Neuronal stem cell (in vitro differentiated cells): Measurements from ENCODE around the gene MMP13.

Experiments used
- DNase-seq: peaks from one replicate; pipeline ENCODE4 v3.0.0-alpha.2; 2013; ENCODE audit warnings: low spot score
- H2AFZ ChIP-seq: one replicate; pipeline ENCODE4 v1.6.1; 2013; ENCODE audit warnings: mild to moderate bottlenecking, low read length, inconsistent platforms
- H2AK5ac ChIP-seq: 2 replicates; pipeline ENCODE4 v1.6.1; 2013; ENCODE audit warnings: low read depth, mild to moderate bottlenecking, inconsistent platforms, low read length, moderate library complexity, mixed read lengths
- H2BK120ac ChIP-seq: 2 replicates; pipeline ENCODE4 v1.6.1; 2013; ENCODE audit warnings: low read depth, mild to moderate bottlenecking, inconsistent platforms, low read length, moderate library complexity, mixed read lengths
- H2BK12ac ChIP-seq: one replicate; pipeline ENCODE4 v1.6.1; 2013; ENCODE audit warnings: low read length, inconsistent platforms
- H2BK15ac ChIP-seq: 2 replicates; pipeline ENCODE4 v1.6.1; 2013; ENCODE audit warnings: mild to moderate bottlenecking, low read length, inconsistent platforms, mixed read lengths
- H2BK5ac ChIP-seq: one replicate; pipeline ENCODE4 v1.6.1; 2013; ENCODE audit warnings: inconsistent platforms, mild to moderate bottlenecking, low read length, moderate library complexity
- H3K14ac ChIP-seq: one replicate; pipeline ENCODE4 v1.6.1; 2013; ENCODE audit warnings: low read length, inconsistent platforms
- H3K18ac ChIP-seq: 2 replicates; pipeline ENCODE4 v1.6.1; 2013; ENCODE audit warnings: low read length, inconsistent platforms
- H3K23ac ChIP-seq: 2 replicates; pipeline ENCODE4 v1.6.1; 2013; ENCODE audit warnings: low read depth, mild to moderate bottlenecking, mixed read lengths, low read length, inconsistent platforms; ENCODE audit not compliant: poor library complexity
- H3K27ac ChIP-seq: replicated peaks from 3 replicates; pipeline ENCODE4 v1.5.1; 2013; ENCODE audit warnings: low read length, inconsistent platforms
- H3K27me3 ChIP-seq, 3 experiments: 2 replicates each; pipeline ENCODE4 v1.6.1; 2013; ENCODE audit warnings: low read length in 3 of 3, mild to moderate bottlenecking in 2 of 3, inconsistent platforms in 1 of 3, low read depth in 1 of 3, mixed read lengths in 1 of 3, moderate library complexity in 1 of 3; ENCODE audit not compliant: control insufficient read depth in 3 of 3, insufficient read depth in 3 of 3
- H3K36me3 ChIP-seq, 2 donors: replicated peaks in 1 of 2; 2 replicates each; pipeline ENCODE4 v1.6.1; 2013; ENCODE audit warnings: low read length in 2 of 2; ENCODE audit not compliant: control insufficient read depth in 2 of 2, insufficient read depth in 2 of 2
- H3K4ac ChIP-seq: 2 replicates; pipeline ENCODE4 v1.6.1; 2013; ENCODE audit warnings: inconsistent platforms, mild to moderate bottlenecking, low read length, moderate library complexity
- H3K4me1 ChIP-seq, 2 donors: 1 replicate in 1 of 2; 2 replicates in 1 of 2; pipeline ENCODE4 v1.6.1; 2013; ENCODE audit warnings: low read length in 2 of 2, low read depth in 1 of 2; ENCODE audit not compliant: control insufficient read depth in 2 of 2, insufficient read depth in 1 of 2
- H3K4me2 ChIP-seq: one replicate; pipeline ENCODE4 v1.6.1; 2013; ENCODE audit warnings: mild to moderate bottlenecking, low read length, inconsistent platforms; ENCODE audit not compliant: insufficient read depth, poor library complexity, severe bottlenecking
- H3K4me3 ChIP-seq, 2 donors: 2 replicates each; pipeline ENCODE4 v1.5.1; 2013; ENCODE audit warnings: low read length in 2 of 2, mild to moderate bottlenecking in 2 of 2, inconsistent platforms in 1 of 2, moderate library complexity in 1 of 2
- H3K79me1 ChIP-seq: one replicate; pipeline ENCODE4 v1.6.1; 2013; ENCODE audit warnings: low read depth, mild to moderate bottlenecking, inconsistent platforms, low read length, moderate library complexity
- H3K9ac ChIP-seq: one replicate; pipeline ENCODE4 v1.6.1; 2013; ENCODE audit warnings: mild to moderate bottlenecking, low read depth, low read length, inconsistent platforms; ENCODE audit not compliant: poor library complexity
- H3K9me3 ChIP-seq, 2 donors: replicated peaks in 1 of 2; 2 replicates each; pipeline versions ENCODE3 to v1.6.1; 2013; ENCODE audit warnings: low read length in 2 of 2, mild to moderate bottlenecking in 2 of 2, inconsistent platforms in 1 of 2, low read depth in 1 of 2, mixed read lengths in 1 of 2, moderate library complexity in 1 of 2; ENCODE audit not compliant: control insufficient read depth in 2 of 2, insufficient read depth in 1 of 2
- H4K8ac ChIP-seq: one replicate; pipeline ENCODE4 v1.6.1; 2013; ENCODE audit warnings: low read depth, mild to moderate bottlenecking, inconsistent platforms, low read length, moderate library complexity
- H4K91ac ChIP-seq: one replicate; pipeline ENCODE4 v1.6.1; 2013; ENCODE audit warnings: low read length, low read depth, mild to moderate bottlenecking, inconsistent platforms; ENCODE audit not compliant: poor library complexity
- WGBS, 2 donors: extraction: QIAGEN DNeasy Blood & Tissue Kit; methylation state at CpG; one replicate each; pipeline ENCODE4 v1.1.7; 2013; ENCODE audit warnings: missing lambda C conversion rate in 2 of 2, mixed read lengths in 1 of 2; ENCODE audit not compliant: insufficient read length in 2 of 2, insufficient replicate concordance in 1 of 2; ENCODE audit errors: extremely low coverage in 2 of 2; 5-methylcytosine and 5-hydroxymethylcytosine counted together

The MMP13 gene

GRCh38 chr11:102929166-102929565, 26.4 kb downstream of the MMP13 start:
- H2BK5ac ChIP-seq: no peak overlapping the region
- H3K4me1 ChIP-seq: peaks cover 0 to 5% of the 10 kb centered on the region in 2 donors
- no peaks in the 10 kb centered on the region for H3K27me3 ChIP-seq
- no peak overlapping the region for H2BK12ac ChIP-seq
- no peak overlapping the region for H3K14ac ChIP-seq
- no CpG with 5 or more reads among the region's 3 CpGs for whole genome bisulfite sequencing, 2 donors
- H2BK15ac ChIP-seq: no peak overlapping the region
- no peak overlapping the region for H3K4ac ChIP-seq
- H4K91ac ChIP-seq: no peak overlapping the region
- no peaks in the 10 kb centered on the region for H3K9me3 ChIP-seq
- H3K79me1 ChIP-seq: no peaks in the 10 kb centered on the region
- DNase-seq: no peak
- H3K18ac ChIP-seq: no peak overlapping the region
- H3K23ac ChIP-seq: no peak overlapping the region
- H2AFZ ChIP-seq: no peak overlapping the region
- no peak overlapping the region for H3K27ac ChIP-seq
- no peak overlapping the region for H3K9ac ChIP-seq
- H3K36me3 ChIP-seq: no peaks in the 10 kb centered on the region
- H3K4me3 ChIP-seq: no peak overlapping the region
- no peak overlapping the region for H2BK120ac ChIP-seq
- no peak overlapping the region for H4K8ac ChIP-seq
- no peak overlapping the region for H2AK5ac ChIP-seq
- no peak overlapping the region for H3K4me2 ChIP-seq

GRCh38 chr11:102928247-102928646, 27.3 kb downstream of the MMP13 start:
- Histone ChIP-seq H3K36me3 (no peaks in the 10 kb centered on the region), H2BK5ac (no peak overlapping the region), H3K23ac (no peak overlapping the region), H3K18ac (no peak overlapping the region), H3K4ac (no peak overlapping the region), H3K4me1 (peaks cover 0 to 5% of the 10 kb centered on the region in 2 donors), H3K79me1 (no peaks in the 10 kb centered on the region), H2BK120ac (no peak overlapping the region), H4K8ac (no peak overlapping the region), H3K9me3 (no peaks in the 10 kb centered on the region), H3K4me3 (no peak overlapping the region), H2AFZ (no peak overlapping the region), H2BK12ac (no peak overlapping the region), H3K27me3 (no peaks in the 10 kb centered on the region), H3K9ac (no peak overlapping the region), H3K4me2 (no peak overlapping the region), H3K14ac (no peak overlapping the region), H2AK5ac (no peak overlapping the region), H3K27ac (no peak overlapping the region), H2BK15ac (no peak overlapping the region), H4K91ac (no peak overlapping the region)
- no peak for DNase-seq
- WGBS, 2 donors: no CpG with 5 or more reads among the region's 4 CpGs

GRCh38 chr11:102927624-102927990, 27.9 kb downstream of the MMP13 start:
- Histone ChIP-seq H4K8ac (no peak overlapping the region), H4K91ac (no peak overlapping the region), H3K36me3 (no peaks in the 10 kb centered on the region), H3K9ac (no peak overlapping the region), H3K79me1 (no peaks in the 10 kb centered on the region), H2AK5ac (no peak overlapping the region), H3K18ac (no peak overlapping the region), H2BK15ac (no peak overlapping the region), H3K23ac (no peak overlapping the region), H3K27me3 (no peaks in the 10 kb centered on the region), H3K4me1 (peaks cover 0 to 5% of the 10 kb centered on the region in 2 donors), H2AFZ (no peak overlapping the region), H3K4me3 (no peak overlapping the region), H3K27ac (no peak overlapping the region), H2BK5ac (no peak overlapping the region), H2BK120ac (no peak overlapping the region), H3K14ac (no peak overlapping the region), H3K9me3 (no peaks in the 10 kb centered on the region), H3K4me2 (no peak overlapping the region), H3K4ac (no peak overlapping the region), H2BK12ac (no peak overlapping the region)
- DNase-seq: no peak

- H2BK120ac ChIP-seq: no peak overlapping the region
- H3K4ac ChIP-seq: no peak overlapping the region
- H2BK5ac ChIP-seq: no peak overlapping the region
- H2AK5ac ChIP-seq: no peak overlapping the region
- no peak overlapping the region for H3K9ac ChIP-seq
- no peak overlapping the region for H3K23ac ChIP-seq
- no peak for DNase-seq
- H4K8ac ChIP-seq: no peak overlapping the region
- no peak overlapping the region for H4K91ac ChIP-seq
- peaks cover 0 to 5% of the 10 kb centered on the region in 2 donors for H3K4me1 ChIP-seq
- no peaks in the 10 kb centered on the region for H3K36me3 ChIP-seq
- no peak overlapping the region for H3K14ac ChIP-seq
- H3K4me2 ChIP-seq: no peak overlapping the region
- no peak overlapping the region for H3K27ac ChIP-seq
- H3K4me3 ChIP-seq: no peak overlapping the region
- no peak overlapping the region for H2AFZ ChIP-seq
- no peaks in the 10 kb centered on the region for H3K79me1 ChIP-seq
- no peak overlapping the region for H3K18ac ChIP-seq
- no peak overlapping the region for H2BK12ac ChIP-seq
- whole genome bisulfite sequencing, 2 donors: no CpG with 5 or more reads among the region's 6 CpGs
- no peaks in the 10 kb centered on the region for H3K9me3 ChIP-seq
- no peaks in the 10 kb centered on the region for H3K27me3 ChIP-seq
- no peak overlapping the region for H2BK15ac ChIP-seq
Observed at GRCh38 chr11:102926961-102927623, 28.4 kb downstream of the MMP13 start.
